A549 treated with DMSO at 1 μM for 4 hours (cell line): Measurements from ENCODE around the gene RNF133. TPM values are rescaled to one million over a fixed set of nuclear protein-coding genes. Genes with fewer than 3 reads are reported as not detected.

Experiments
- total RNA-seq: library from RNA; stranded (reverse); fragments of 200-300 nt; extraction: Qiagen RNA extraction; gene quantifications from 5 replicates; pipeline ENCODE4 v1.2.3, GENCODE V29; 2022; ENCODE audit warnings: low read depth

RNF133 gene
- total RNA-seq: not detected in 5 replicates

GRCh38 chr7:122699017-122699416 lies at the start of gene RNF133:
TSS of gene RNF133 (minus strand) at chr7:122699117. CDS start at chr7:122698918, 199 bp downstream.

GRCh38 chr7:122702872-122703510 lies 4.1 kb upstream of the RNF133 start, which contains the start of gene RNF148:
TSS of gene RNF148 (minus strand) at chr7:122702922. CDS start at chr7:122702750, 172 bp downstream.

Other genes starting within 250 kb of the RNF133 start
- not detected in 5 replicates for gene RNF148, start 3.8 kb upstream of the RNF133 start, total RNA-seq
- 0.04 to 0.12 TPM (median 0.07 TPM) in 5 replicates for gene CADPS2, start 187.3 kb upstream of the RNF133 start, total RNA-seq